ENCODE data around the gene BBS4. TPM values are rescaled to one million over a fixed set of nuclear protein-coding genes. Genes with fewer than 3 reads are reported as not detected.
A peak's percentile ranks its signal among the peaks of the same experiment; 100 is the strongest.
"Not testable (repeated sequence)": the region's sequence is repeated elsewhere in the genome, so short reads cannot be mapped to it uniquely, and the experiment has no call there.

The BBS4 gene
- total and polyA plus RNA-seq, 2 donors from 2014 or later = 17.2 to 29.3 TPM

DNA sequence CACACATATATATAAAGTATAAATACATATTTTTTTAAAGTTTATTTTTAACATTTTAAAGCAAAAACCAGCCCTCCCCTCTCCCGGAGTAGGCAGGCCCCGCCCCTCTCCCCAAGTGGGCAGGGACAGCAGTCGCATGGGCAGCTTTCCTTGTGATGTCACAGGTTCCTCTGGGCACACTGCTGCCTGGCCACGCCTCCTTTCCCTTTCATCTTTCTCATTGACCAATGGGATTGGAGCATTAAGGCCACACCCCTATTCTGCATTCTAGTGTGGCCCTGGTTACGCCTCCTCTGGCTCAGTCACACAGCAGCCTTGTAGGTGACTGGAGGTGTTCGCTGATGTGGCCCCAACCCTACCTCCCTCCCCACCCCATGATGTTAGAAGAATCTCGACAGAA is 31.6 kb upstream of the BBS4 start, which contains the start of gene GOLGA6B:
Gene GOLGA6B, plus strand, starts transcription at position 301 of the 400 bp plus-strand sequence. Its CDS starts 41 bp downstream, at position 342.
- H3K4me1 ChIP-seq (ENCODE audit: control insufficient read depth in 2 of 3, insufficient read depth in 2 of 3, low read depth in 1 of 3, low read length in 3 of 3); intact Hi-C loops (cut with DNase I); H3K27me3 ChIP-seq (ENCODE audit: control insufficient read depth, insufficient read depth, low read length); H3K9me3 ChIP-seq (ENCODE audit: control insufficient read depth in 2 of 3, insufficient read depth in 1 of 3, low read length in 3 of 3); DNase-seq; H3K27ac ChIP-seq (ENCODE audit: low read depth in 2 of 2, low read length in 2 of 2); H3K9ac ChIP-seq (ENCODE audit: low read length in 3 of 3); H3K4me3 ChIP-seq (ENCODE audit: low read length in 3 of 3); FAIRE-seq; H3K36me3 ChIP-seq (ENCODE audit: control insufficient read depth in 2 of 3, insufficient read depth in 3 of 3, low read length in 3 of 3): not testable (repeated sequence)

DNA sequence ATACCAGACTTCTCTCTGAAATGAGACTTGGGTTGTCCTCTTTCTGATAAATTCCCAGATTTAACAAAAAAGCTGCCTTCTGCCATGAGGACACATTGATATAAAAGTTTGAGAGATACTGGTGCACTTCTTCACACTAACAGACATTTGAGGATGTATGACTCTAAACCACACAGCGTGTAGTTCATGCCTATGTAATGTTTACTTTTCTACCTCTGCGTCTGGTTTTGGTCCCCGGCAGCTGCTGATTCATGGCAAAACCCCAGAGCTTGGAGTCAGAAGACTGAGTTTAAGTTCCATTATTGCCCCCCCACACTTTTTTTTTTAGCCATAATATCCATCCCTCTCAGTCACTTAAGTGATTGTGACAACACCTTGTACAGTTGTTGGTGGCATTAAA is 30.0 kb upstream of the BBS4 start:
- H3K9me3 ChIP-seq (ENCODE audit: control insufficient read depth in 2 of 3, insufficient read depth in 1 of 3, low read length in 3 of 3); H3K4me3 ChIP-seq (ENCODE audit: low read length in 3 of 3); FAIRE-seq; intact Hi-C loops (cut with DNase I); H3K36me3 ChIP-seq (ENCODE audit: control insufficient read depth in 2 of 3, insufficient read depth in 3 of 3, low read length in 3 of 3); H3K4me1 ChIP-seq (ENCODE audit: control insufficient read depth in 2 of 3, insufficient read depth in 2 of 3, low read depth in 1 of 3, low read length in 3 of 3); H3K9ac ChIP-seq (ENCODE audit: low read length in 3 of 3); H3K27ac ChIP-seq (ENCODE audit: low read depth in 2 of 2, low read length in 2 of 2); H3K27me3 ChIP-seq (ENCODE audit: control insufficient read depth, insufficient read depth, low read length); DNase-seq: not testable (repeated sequence)

DNA sequence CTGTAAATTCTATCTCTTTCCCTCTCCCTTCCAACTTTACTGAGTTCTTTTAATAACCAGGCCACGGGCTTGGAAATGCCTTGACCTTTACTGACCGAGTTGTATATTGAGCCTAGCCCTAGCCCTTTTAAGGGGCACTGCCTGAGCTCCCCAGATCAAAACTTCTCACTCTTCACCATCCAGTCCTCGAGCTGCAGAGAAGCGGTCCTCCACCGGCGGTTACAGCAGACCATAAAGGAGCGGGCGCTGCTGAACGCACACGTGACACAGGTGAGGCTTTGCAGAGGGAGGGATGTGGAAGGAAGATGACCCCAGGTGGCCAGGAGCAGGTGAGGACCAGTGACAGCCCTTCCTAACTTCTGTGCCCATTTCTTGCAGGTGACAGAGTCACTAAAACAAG is 24.9 kb upstream of the BBS4 start:
- DNase-seq; FAIRE-seq; intact Hi-C loops (cut with DNase I); H3K4me1 ChIP-seq (ENCODE audit: control insufficient read depth in 2 of 3, insufficient read depth in 2 of 3, low read depth in 1 of 3, low read length in 3 of 3); H3K4me3 ChIP-seq (ENCODE audit: low read length in 3 of 3); H3K27me3 ChIP-seq (ENCODE audit: control insufficient read depth, insufficient read depth, low read length); H3K27ac ChIP-seq (ENCODE audit: low read depth in 2 of 2, low read length in 2 of 2); H3K36me3 ChIP-seq (ENCODE audit: control insufficient read depth in 2 of 3, insufficient read depth in 3 of 3, low read length in 3 of 3); H3K9me3 ChIP-seq (ENCODE audit: control insufficient read depth in 2 of 3, insufficient read depth in 1 of 3, low read length in 3 of 3); H3K9ac ChIP-seq (ENCODE audit: low read length in 3 of 3): not testable (repeated sequence)

DNA sequence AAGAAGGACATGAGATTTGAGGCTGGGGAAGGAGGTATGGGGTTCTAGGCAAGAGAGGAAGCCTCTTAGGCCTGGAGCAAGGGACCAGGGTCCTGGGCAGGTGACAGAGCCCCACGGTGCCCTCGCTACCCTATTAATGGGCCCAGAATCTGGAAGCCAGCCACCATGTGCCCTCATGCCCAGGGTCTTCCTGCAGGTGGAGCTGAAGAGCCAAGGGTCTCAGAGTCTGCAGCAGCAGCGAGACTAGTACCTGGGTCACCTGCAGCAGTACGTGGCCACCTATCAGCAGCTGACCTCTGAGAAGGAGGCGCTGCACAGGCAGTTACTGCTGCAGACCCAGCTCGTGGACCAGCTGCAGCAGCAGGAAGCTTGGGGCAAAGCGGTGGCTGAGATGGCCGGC is 22.1 kb upstream of the BBS4 start:
- H3K9ac ChIP-seq (ENCODE audit: low read length in 3 of 3); H3K36me3 ChIP-seq (ENCODE audit: control insufficient read depth in 2 of 3, insufficient read depth in 3 of 3, low read length in 3 of 3); H3K4me1 ChIP-seq (ENCODE audit: control insufficient read depth in 2 of 3, insufficient read depth in 2 of 3, low read depth in 1 of 3, low read length in 3 of 3); FAIRE-seq; H3K4me3 ChIP-seq (ENCODE audit: low read length in 3 of 3); H3K27me3 ChIP-seq (ENCODE audit: control insufficient read depth, insufficient read depth, low read length); H3K27ac ChIP-seq (ENCODE audit: low read depth in 2 of 2, low read length in 2 of 2); intact Hi-C loops (cut with DNase I); H3K9me3 ChIP-seq (ENCODE audit: control insufficient read depth in 2 of 3, insufficient read depth in 1 of 3, low read length in 3 of 3); DNase-seq: not testable (repeated sequence)

DNA sequence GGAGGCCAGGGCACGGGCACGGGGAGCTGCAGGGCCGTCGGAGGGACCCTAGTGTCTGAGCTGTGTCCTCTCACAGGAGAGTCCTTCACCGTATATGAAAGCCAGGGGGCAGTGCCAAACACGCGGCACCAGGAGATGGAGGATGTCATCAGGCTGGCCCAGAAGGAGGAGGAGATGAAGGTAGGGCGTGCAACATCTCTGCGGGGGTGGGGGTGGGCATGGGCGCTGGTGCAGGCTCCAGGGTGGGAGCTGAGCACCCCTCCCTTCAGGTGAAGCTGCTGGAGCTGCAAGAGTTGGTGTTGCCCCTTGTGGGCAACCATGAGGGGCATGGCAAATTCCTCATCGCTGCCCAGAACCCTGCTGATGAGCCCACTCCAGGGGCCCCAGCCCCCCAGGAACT is 20.3 kb upstream of the BBS4 start:
- H3K9me3 ChIP-seq (ENCODE audit: control insufficient read depth in 2 of 3, insufficient read depth in 1 of 3, low read length in 3 of 3); H3K27ac ChIP-seq (ENCODE audit: low read depth in 2 of 2, low read length in 2 of 2); intact Hi-C loops (cut with DNase I); FAIRE-seq; DNase-seq; H3K4me1 ChIP-seq (ENCODE audit: control insufficient read depth in 2 of 3, insufficient read depth in 2 of 3, low read depth in 1 of 3, low read length in 3 of 3); H3K9ac ChIP-seq (ENCODE audit: low read length in 3 of 3); H3K27me3 ChIP-seq (ENCODE audit: control insufficient read depth, insufficient read depth, low read length); H3K4me3 ChIP-seq (ENCODE audit: low read length in 3 of 3); H3K36me3 ChIP-seq (ENCODE audit: control insufficient read depth in 2 of 3, insufficient read depth in 3 of 3, low read length in 3 of 3): not testable (repeated sequence)

DNA sequence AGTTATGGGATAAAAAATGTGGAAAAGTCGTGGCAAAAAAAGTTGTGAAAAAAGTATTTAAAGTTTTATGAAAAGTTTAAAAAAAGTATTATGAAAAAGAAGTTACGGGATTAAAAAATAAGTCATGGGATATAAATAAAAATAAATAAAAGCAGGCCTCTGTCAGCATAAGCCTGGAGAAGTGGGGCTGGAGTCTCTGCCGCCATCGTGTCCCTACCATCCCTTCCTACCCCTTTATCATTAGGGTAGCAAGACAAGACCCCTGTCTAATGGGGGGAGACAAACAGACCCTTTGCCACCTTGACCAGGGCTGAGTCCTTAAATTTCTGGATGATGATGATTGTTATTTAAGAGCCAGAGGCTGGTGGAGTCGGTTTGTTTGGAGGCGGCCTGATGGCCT is 16.2 kb upstream of the BBS4 start:
- H3K4me1 ChIP-seq (ENCODE audit: control insufficient read depth in 2 of 3, insufficient read depth in 2 of 3, low read depth in 1 of 3, low read length in 3 of 3); intact Hi-C loops (cut with DNase I); DNase-seq; H3K4me3 ChIP-seq (ENCODE audit: low read length in 3 of 3); H3K36me3 ChIP-seq (ENCODE audit: control insufficient read depth in 2 of 3, insufficient read depth in 3 of 3, low read length in 3 of 3); H3K27ac ChIP-seq (ENCODE audit: low read depth in 2 of 2, low read length in 2 of 2); H3K9ac ChIP-seq (ENCODE audit: low read length in 3 of 3); H3K9me3 ChIP-seq (ENCODE audit: control insufficient read depth in 2 of 3, insufficient read depth in 1 of 3, low read length in 3 of 3); H3K27me3 ChIP-seq (ENCODE audit: control insufficient read depth, insufficient read depth, low read length): not testable (repeated sequence)
- peak; percentile 89 for FAIRE-seq

Measured in kidney (tissue), 11 donors.